WTC11 (cell line): ENCODE results near the gene ZNF609. TPM values are rescaled to one million over a fixed set of nuclear protein-coding genes. Genes with fewer than 3 reads are reported as not detected.

Experiments
- ATAC-seq: fragments of 200-7000 bp; cut with Tn5 transposase; 2 replicates; pipeline ENCODE4 v1.10.0; 2021; ENCODE audit warnings: mild to moderate bottlenecking, moderate library complexity
- CTCF ChIA-PET: fragments of 300-600 bp; sonication (Branson Sonifier 250); formaldehyde crosslinking; loops from one replicate; lab custom pipeline; 2021; ENCODE audit warnings: antibody characterized with exemption; lab: Charles Lee
- POLR2A ChIA-PET: fragments of 350-600 bp; sonication (Branson Sonifier 250); formaldehyde crosslinking; loops from one replicate; lab custom pipeline; 2021; ENCODE audit warnings: antibody characterized with exemption; lab: Charles Lee
- DNase-seq: peaks from one replicate; pipeline ENCODE4 v3.0.0; 2021; ENCODE audit warnings: low spot score
- H3K27ac Mint-ChIP-seq: 2 replicates; pipeline ENCODE4 v1.8.0; 2021; ENCODE audit warnings: mixed read lengths
- H3K27me3 Mint-ChIP-seq: 2 replicates; pipeline ENCODE4 v1.8.0; 2021; ENCODE audit warnings: low read depth, mild to moderate bottlenecking, moderate library complexity, mixed read lengths
- H3K36me3 Mint-ChIP-seq: 2 replicates; pipeline ENCODE4 v1.8.0; 2021; ENCODE audit warnings: mixed read lengths
- H3K4me1 Mint-ChIP-seq: 2 replicates; pipeline ENCODE4 v1.8.0; 2022; ENCODE audit warnings: mixed read lengths
- H3K4me3 Mint-ChIP-seq: 2 replicates; pipeline ENCODE4 v1.8.0; 2021; ENCODE audit warnings: mild to moderate bottlenecking, moderate library complexity, mixed read lengths
- H3K9me3 Mint-ChIP-seq: 2 replicates; pipeline ENCODE4 v1.8.0; 2021; ENCODE audit warnings: mixed read lengths
- FOXK1 ChIP-seq: sonication (generic); formaldehyde crosslinking; IDR thresholded peaks from 2 replicates; pipeline ENCODE4 v1.8.0; 2022; ENCODE audit warnings: mild to moderate bottlenecking, moderate library complexity, missing genetic modification reagents
- JAZF1 ChIP-seq: fragments of 250-450 bp; sonication (Bioruptor Pico); IDR thresholded peaks from 2 replicates; pipeline ENCODE4 v1.9.0; 2021; ENCODE audit warnings: moderate library complexity, mild to moderate bottlenecking, inconsistent platforms
- NFYB ChIP-seq: sonication (generic); formaldehyde crosslinking; conservative IDR thresholded peaks from 2 replicates; pipeline ENCODE4 v1.8.0; 2022; ENCODE audit warnings: low read depth, missing genetic modification reagents
- ZNF263 ChIP-seq: sonication (generic); formaldehyde crosslinking; IDR thresholded peaks from 2 replicates; pipeline ENCODE4 v1.8.1; 2022; ENCODE audit warnings: low read depth, mild to moderate bottlenecking, moderate library complexity, missing genetic modification reagents
- total RNA-seq: library from RNA; stranded (reverse); gene quantifications from 3 replicates; pipeline ENCODE4 v1.2.3, GENCODE V29; 2021
- TF ChIP-seq, protein P1 (sequence below): fragments of 250-450 bp; sonication (Bioruptor Pico); IDR thresholded peaks from 2 replicates; pipeline ENCODE4 v1.9.0; 2021; ENCODE audit warnings: mild to moderate bottlenecking, borderline replicate concordance
- TF ChIP-seq, protein P2 (sequence below): fragments of 250-450 bp; sonication (Bioruptor Pico); IDR thresholded peaks from 2 replicates; pipeline ENCODE4 v1.9.0; 2021; ENCODE audit warnings: moderate library complexity, mild to moderate bottlenecking, inconsistent platforms, borderline replicate concordance
- TF ChIP-seq, protein P3 (sequence below): sonication (generic); formaldehyde crosslinking; IDR thresholded peaks from 2 replicates; pipeline ENCODE4 v1.8.0; 2023; ENCODE audit warnings: missing genetic modification reagents, mild to moderate bottlenecking, borderline replicate concordance
- TF ChIP-seq, protein P4 (sequence below): fragments of 250-450 bp; sonication (Bioruptor Pico); IDR thresholded peaks from 2 replicates; pipeline ENCODE4 v1.9.0; 2021; ENCODE audit warnings: mild to moderate bottlenecking
- TF ChIP-seq, protein P5 (sequence below): sonication (generic); formaldehyde crosslinking; IDR thresholded peaks from 2 replicates; pipeline ENCODE4 v1.8.0; 2022; ENCODE audit warnings: mild to moderate bottlenecking, missing genetic modification reagents
- TF ChIP-seq, protein P6 (sequence below): fragments of 200-600 bp; IDR thresholded peaks from 2 replicates; pipeline ENCODE4 v1.8.0; 2022; ENCODE audit warnings: antibody characterized with exemption

The ZNF609 gene
- total RNA-seq, 1 experiment from 2014 or later: 47.4 TPM

DNA sequence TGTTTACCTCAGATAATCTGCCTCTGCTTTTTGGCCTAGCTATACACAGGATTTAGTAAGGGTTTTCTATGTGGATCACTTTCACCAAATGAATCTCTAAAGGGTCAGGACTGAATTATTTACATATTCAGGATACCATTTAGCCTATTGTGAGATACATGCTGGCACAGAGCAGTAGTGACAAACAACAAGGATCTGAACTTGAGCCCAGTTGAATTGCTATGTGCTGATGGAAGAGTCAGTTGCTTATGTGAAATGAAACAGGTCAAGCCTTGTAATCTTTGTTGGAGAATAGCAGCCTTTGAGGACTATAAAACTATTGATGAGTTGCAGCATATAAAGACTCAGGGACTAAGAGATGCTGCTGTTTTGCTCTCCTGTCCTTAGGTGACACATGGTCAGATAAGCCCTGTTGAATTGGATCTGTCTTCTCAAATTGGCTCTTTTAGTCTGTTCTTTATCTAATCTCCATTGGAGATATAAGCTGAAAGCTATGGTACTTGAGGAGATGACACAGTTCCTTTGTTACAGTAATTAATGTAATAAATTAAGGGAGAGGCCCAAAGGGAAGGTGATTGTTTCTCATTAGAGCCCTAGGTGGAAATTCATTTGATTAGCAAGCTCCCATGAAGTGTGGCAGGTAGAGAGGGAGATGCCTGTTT is 30.4 kb downstream of the ZNF609 start:
- TF ChIP-seq JAZF1 (CRISPR knock-in tag) (no peak), FOXK1 (CRISPR knock-in tag) (no peak), ZNF263 (no peak), NFYB (CRISPR knock-in tag) (no peak)
- TF ChIP-seq, protein P1, sequence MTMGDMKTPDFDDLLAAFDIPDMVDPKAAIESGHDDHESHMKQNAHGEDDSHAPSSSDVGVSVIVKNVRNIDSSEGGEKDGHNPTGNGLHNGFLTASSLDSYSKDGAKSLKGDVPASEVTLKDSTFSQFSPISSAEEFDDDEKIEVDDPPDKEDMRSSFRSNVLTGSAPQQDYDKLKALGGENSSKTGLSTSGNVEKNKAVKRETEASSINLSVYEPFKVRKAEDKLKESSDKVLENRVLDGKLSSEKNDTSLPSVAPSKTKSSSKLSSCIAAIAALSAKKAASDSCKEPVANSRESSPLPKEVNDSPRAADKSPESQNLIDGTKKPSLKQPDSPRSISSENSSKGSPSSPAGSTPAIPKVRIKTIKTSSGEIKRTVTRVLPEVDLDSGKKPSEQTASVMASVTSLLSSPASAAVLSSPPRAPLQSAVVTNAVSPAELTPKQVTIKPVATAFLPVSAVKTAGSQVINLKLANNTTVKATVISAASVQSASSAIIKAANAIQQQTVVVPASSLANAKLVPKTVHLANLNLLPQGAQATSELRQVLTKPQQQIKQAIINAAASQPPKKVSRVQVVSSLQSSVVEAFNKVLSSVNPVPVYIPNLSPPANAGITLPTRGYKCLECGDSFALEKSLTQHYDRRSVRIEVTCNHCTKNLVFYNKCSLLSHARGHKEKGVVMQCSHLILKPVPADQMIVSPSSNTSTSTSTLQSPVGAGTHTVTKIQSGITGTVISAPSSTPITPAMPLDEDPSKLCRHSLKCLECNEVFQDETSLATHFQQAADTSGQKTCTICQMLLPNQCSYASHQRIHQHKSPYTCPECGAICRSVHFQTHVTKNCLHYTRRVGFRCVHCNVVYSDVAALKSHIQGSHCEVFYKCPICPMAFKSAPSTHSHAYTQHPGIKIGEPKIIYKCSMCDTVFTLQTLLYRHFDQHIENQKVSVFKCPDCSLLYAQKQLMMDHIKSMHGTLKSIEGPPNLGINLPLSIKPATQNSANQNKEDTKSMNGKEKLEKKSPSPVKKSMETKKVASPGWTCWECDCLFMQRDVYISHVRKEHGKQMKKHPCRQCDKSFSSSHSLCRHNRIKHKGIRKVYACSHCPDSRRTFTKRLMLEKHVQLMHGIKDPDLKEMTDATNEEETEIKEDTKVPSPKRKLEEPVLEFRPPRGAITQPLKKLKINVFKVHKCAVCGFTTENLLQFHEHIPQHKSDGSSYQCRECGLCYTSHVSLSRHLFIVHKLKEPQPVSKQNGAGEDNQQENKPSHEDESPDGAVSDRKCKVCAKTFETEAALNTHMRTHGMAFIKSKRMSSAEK (CRISPR knock-in tag): no peak
- TF ChIP-seq, protein P2, sequence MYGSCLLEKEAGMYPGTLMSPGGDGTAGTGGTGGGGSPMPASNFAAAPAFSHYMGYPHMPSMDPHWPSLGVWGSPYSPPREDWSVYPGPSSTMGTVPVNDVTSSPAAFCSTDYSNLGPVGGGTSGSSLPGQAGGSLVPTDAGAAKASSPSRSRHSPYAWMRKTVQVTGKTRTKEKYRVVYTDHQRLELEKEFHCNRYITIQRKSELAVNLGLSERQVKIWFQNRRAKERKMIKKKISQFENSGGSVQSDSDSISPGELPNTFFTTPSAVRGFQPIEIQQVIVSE (CRISPR knock-in tag): no peak
- TF ChIP-seq, protein P3, sequence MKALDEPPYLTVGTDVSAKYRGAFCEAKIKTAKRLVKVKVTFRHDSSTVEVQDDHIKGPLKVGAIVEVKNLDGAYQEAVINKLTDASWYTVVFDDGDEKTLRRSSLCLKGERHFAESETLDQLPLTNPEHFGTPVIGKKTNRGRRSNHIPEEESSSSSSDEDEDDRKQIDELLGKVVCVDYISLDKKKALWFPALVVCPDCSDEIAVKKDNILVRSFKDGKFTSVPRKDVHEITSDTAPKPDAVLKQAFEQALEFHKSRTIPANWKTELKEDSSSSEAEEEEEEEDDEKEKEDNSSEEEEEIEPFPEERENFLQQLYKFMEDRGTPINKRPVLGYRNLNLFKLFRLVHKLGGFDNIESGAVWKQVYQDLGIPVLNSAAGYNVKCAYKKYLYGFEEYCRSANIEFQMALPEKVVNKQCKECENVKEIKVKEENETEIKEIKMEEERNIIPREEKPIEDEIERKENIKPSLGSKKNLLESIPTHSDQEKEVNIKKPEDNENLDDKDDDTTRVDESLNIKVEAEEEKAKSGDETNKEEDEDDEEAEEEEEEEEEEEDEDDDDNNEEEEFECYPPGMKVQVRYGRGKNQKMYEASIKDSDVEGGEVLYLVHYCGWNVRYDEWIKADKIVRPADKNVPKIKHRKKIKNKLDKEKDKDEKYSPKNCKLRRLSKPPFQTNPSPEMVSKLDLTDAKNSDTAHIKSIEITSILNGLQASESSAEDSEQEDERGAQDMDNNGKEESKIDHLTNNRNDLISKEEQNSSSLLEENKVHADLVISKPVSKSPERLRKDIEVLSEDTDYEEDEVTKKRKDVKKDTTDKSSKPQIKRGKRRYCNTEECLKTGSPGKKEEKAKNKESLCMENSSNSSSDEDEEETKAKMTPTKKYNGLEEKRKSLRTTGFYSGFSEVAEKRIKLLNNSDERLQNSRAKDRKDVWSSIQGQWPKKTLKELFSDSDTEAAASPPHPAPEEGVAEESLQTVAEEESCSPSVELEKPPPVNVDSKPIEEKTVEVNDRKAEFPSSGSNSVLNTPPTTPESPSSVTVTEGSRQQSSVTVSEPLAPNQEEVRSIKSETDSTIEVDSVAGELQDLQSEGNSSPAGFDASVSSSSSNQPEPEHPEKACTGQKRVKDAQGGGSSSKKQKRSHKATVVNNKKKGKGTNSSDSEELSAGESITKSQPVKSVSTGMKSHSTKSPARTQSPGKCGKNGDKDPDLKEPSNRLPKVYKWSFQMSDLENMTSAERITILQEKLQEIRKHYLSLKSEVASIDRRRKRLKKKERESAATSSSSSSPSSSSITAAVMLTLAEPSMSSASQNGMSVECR: no peak
- TF ChIP-seq, protein P4, sequence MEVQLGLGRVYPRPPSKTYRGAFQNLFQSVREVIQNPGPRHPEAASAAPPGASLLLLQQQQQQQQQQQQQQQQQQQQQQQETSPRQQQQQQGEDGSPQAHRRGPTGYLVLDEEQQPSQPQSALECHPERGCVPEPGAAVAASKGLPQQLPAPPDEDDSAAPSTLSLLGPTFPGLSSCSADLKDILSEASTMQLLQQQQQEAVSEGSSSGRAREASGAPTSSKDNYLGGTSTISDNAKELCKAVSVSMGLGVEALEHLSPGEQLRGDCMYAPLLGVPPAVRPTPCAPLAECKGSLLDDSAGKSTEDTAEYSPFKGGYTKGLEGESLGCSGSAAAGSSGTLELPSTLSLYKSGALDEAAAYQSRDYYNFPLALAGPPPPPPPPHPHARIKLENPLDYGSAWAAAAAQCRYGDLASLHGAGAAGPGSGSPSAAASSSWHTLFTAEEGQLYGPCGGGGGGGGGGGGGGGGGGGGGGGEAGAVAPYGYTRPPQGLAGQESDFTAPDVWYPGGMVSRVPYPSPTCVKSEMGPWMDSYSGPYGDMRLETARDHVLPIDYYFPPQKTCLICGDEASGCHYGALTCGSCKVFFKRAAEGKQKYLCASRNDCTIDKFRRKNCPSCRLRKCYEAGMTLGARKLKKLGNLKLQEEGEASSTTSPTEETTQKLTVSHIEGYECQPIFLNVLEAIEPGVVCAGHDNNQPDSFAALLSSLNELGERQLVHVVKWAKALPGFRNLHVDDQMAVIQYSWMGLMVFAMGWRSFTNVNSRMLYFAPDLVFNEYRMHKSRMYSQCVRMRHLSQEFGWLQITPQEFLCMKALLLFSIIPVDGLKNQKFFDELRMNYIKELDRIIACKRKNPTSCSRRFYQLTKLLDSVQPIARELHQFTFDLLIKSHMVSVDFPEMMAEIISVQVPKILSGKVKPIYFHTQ: no peak
- TF ChIP-seq, protein P5, sequence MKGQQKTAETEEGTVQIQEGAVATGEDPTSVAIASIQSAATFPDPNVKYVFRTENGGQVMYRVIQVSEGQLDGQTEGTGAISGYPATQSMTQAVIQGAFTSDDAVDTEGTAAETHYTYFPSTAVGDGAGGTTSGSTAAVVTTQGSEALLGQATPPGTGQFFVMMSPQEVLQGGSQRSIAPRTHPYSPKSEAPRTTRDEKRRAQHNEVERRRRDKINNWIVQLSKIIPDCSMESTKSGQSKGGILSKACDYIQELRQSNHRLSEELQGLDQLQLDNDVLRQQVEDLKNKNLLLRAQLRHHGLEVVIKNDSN: no peak
- TF ChIP-seq, protein P6, sequence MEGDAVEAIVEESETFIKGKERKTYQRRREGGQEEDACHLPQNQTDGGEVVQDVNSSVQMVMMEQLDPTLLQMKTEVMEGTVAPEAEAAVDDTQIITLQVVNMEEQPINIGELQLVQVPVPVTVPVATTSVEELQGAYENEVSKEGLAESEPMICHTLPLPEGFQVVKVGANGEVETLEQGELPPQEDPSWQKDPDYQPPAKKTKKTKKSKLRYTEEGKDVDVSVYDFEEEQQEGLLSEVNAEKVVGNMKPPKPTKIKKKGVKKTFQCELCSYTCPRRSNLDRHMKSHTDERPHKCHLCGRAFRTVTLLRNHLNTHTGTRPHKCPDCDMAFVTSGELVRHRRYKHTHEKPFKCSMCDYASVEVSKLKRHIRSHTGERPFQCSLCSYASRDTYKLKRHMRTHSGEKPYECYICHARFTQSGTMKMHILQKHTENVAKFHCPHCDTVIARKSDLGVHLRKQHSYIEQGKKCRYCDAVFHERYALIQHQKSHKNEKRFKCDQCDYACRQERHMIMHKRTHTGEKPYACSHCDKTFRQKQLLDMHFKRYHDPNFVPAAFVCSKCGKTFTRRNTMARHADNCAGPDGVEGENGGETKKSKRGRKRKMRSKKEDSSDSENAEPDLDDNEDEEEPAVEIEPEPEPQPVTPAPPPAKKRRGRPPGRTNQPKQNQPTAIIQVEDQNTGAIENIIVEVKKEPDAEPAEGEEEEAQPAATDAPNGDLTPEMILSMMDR: no peak
- H3K9me3 Mint-ChIP-seq: no peaks in the 10 kb centered on the region
- H3K36me3 Mint-ChIP-seq: peaks cover 3% of the 10 kb centered on the region
- DNase-seq: no peak
- peak overlapping the region; percentile 12; the same call in 1 of the 2 replicates for H3K27ac Mint-ChIP-seq
- ATAC-seq: no peak
- no peaks in the 10 kb centered on the region for H3K27me3 Mint-ChIP-seq
- H3K4me3 Mint-ChIP-seq: no peak overlapping the region
- ChIA-PET POLR2A (no interaction called here), CTCF (interaction anchor here (0.5 kb wide), 1 partner anchor 162 kb away, joined by 3 read pairs; no protein-coding TSS in a partner anchor)
- H3K4me1 Mint-ChIP-seq: peaks cover 7% of the 10 kb centered on the region
